ENCODE data around the gene TFAP2C. TPM values are rescaled to one million over a fixed set of nuclear protein-coding genes. Genes with fewer than 3 reads are reported as not detected.

Gene TFAP2C
- total and polyA plus RNA-seq, 10 of the 15 experiments (the other 5 are each of a cell fraction or from before 2014, with no cell fraction given) = 0.49 TPM; not detected in 9

- in situ Hi-C loops (cut with MboI) = no loop called here
- intact Hi-C loops (cut with micrococcal nuclease; ENCODE audit: unreplicated experiment) = no loop called here
- POLR2A ChIA-PET = no interaction called here
- H3K36me3 ChIP-seq (ENCODE audit: control insufficient read depth in 2 of 2, insufficient read depth in 2 of 2, low read length in 1 of 2) = no peaks in the 10 kb centered on the region
- H3K4me1 ChIP-seq (ENCODE audit: control insufficient read depth, insufficient read depth, low read length) = no peaks in the 10 kb centered on the region
- WGBS (ENCODE audit: insufficient coverage, insufficient replicate concordance, low lambda C conversion rate, missing lambda C conversion rate) = 8% methylated on average over 7 of the region's 7 CpGs
- H3K9me3 ChIP-seq (replicated peaks; ENCODE audit: control insufficient read depth, insufficient read depth, low read length) = no peaks in the 10 kb centered on the region
- CTCF ChIA-PET = no interaction called here
- FAIRE-seq (no peak), ATAC-seq (no peak), DNase-seq (ENCODE audit: low read depth, low spot score) (no peak)
- H3K79me2 ChIP-seq (ENCODE audit: control insufficient read depth, insufficient read depth, low read length) = no peaks in the 10 kb centered on the region
- H4K20me1 ChIP-seq (ENCODE audit: control insufficient read depth, insufficient read depth) = no peaks in the 10 kb centered on the region
- RAD21 ChIA-PET (ENCODE audit: unreplicated experiment) = no interaction called here
- no peak overlapping the region for H3K9ac ChIP-seq (ENCODE audit: control insufficient read depth, insufficient read depth, low read length)
- H3K27me3 ChIP-seq (replicated peaks in 1 of 2; ENCODE audit: control insufficient read depth in 2 of 2, insufficient read depth in 2 of 2, low read length in 1 of 2) = no peaks in the 10 kb centered on the region
- no peak overlapping the region for H3K4me3 ChIP-seq
- no peak overlapping the region for H2AFZ ChIP-seq (ENCODE audit: control insufficient read depth, low read depth, low read length)
- H3K27ac ChIP-seq (ENCODE audit: control insufficient read depth, insufficient read depth) = no peak overlapping the region
- SMC1A ChIA-PET (ENCODE audit: uncharacterized antibody, unreplicated experiment) = no interaction called here
- H3K4me2 ChIP-seq (ENCODE audit: control insufficient read depth, insufficient read depth) = no peak overlapping the region
- no TSS peak for BruUV-seq (replicated peaks)
- TF ChIP-seq ZNF592 (IDR thresholded peaks at IDR 0.05) = no peak
- TF ChIP-seq SUPT20H (IDR thresholded peaks at IDR 0.05; ENCODE audit: borderline replicate concordance, control insufficient read depth, low read depth, low read length) = no peak
- TF ChIP-seq SPI1 (IDR thresholded peaks at IDR 0.05; ENCODE audit: borderline replicate concordance, insufficient read depth, low read depth, low read length) = no peak
- TF ChIP-seq EED (IDR thresholded peaks at IDR 0.05; ENCODE audit: low read depth) = no peak
- no peak for TF ChIP-seq ATF7 (IDR thresholded peaks at IDR 0.05; ENCODE audit: low read depth)
- TF ChIP-seq SMARCA5 (IDR thresholded peaks at IDR 0.05) = no peak
- no peak for TF ChIP-seq GATAD2B (conservative IDR thresholded peaks at IDR 0.05; ENCODE audit: low read depth)
- TF ChIP-seq CEBPB (IDR thresholded peaks at IDR 0.05; ENCODE audit: borderline replicate concordance in 1 of 2, low read depth in 2 of 2, low read length in 2 of 2) = no peak
- TF ChIP-seq CHD4 (IDR thresholded peaks at IDR 0.05) = no peak
- no peak for TF ChIP-seq BCLAF1 (IDR thresholded peaks at IDR 0.05)
- TF ChIP-seq HCFC1 (IDR thresholded peaks at IDR 0.05; ENCODE audit: low read length) = no peak
- no peak for TF ChIP-seq ZBTB11 (CRISPR knock-in tag; IDR thresholded peaks at IDR 0.05)
- no peak for TF ChIP-seq DPF2 (IDR thresholded peaks at IDR 0.05)
- no peak for TF ChIP-seq SMAD5 (IDR thresholded peaks at IDR 0.05; ENCODE audit: low read depth)
- TF ChIP-seq MTA2 (IDR thresholded peaks at IDR 0.05; ENCODE audit: low read depth) = no peak
- TF ChIP-seq JUNB (IDR thresholded peaks at IDR 0.05) = no peak
- no peak for TF ChIP-seq ASH2L (IDR thresholded peaks at IDR 0.05; ENCODE audit: borderline replicate concordance, low read depth)
Observed at GRCh38 chr20:56656632-56657031, 27.5 kb downstream of the TFAP2C start.

All from GM12878 (cell line).